ENCODE measurements around the gene COPS2. TPM values are rescaled to one million over a fixed set of nuclear protein-coding genes. Genes with fewer than 3 reads are reported as not detected.

COPS2 gene
- total RNA-seq, 1 donor from 2014 or later, result 32.9 TPM

DNA sequence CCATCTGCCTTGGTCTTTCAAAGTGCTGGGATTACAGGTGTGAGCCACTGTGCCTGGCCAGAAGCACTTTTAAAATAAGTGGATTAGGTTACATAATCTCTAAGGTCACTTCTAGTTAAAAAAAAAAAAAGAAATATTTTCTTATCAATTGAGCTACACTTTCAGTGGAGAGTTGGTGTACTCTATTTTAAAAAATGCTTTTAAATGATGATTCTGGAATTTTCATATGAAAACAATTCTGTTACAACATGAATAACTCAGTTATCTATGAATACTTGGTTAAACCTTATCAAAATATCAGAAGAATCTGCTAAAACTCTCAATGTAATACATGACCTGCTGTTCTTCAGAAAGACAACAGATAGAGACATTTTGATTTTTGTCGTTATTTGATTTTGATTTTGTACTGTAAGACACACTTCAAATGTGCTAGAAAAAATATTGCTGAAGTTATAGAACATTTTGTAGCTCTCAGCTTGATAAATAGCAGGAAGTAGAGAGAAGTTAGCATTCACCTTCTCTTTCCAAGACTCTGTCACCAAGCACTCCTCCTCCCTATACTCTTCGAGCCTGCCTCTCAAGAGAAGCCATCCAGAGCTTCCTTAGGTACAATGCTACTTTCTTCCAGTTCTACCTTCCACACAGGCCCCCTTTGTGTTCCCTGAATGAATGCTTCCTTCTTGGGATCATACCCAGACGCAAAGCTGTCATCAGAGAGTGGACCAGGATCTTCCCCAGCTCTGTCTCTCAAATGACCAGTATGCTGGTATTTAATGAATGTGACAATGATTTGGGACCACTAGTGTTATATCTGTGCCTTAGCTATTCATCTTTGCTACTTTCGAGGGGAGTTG lies 61.9 kb downstream of the COPS2 start:
- no peaks in the 10 kb centered on the region for H3K27me3 ChIP-seq (ENCODE audit: control insufficient read depth, insufficient read depth, low read length)
- DNase-seq (ENCODE audit: low read depth), result no peak
- TF ChIP-seq, protein P1, sequence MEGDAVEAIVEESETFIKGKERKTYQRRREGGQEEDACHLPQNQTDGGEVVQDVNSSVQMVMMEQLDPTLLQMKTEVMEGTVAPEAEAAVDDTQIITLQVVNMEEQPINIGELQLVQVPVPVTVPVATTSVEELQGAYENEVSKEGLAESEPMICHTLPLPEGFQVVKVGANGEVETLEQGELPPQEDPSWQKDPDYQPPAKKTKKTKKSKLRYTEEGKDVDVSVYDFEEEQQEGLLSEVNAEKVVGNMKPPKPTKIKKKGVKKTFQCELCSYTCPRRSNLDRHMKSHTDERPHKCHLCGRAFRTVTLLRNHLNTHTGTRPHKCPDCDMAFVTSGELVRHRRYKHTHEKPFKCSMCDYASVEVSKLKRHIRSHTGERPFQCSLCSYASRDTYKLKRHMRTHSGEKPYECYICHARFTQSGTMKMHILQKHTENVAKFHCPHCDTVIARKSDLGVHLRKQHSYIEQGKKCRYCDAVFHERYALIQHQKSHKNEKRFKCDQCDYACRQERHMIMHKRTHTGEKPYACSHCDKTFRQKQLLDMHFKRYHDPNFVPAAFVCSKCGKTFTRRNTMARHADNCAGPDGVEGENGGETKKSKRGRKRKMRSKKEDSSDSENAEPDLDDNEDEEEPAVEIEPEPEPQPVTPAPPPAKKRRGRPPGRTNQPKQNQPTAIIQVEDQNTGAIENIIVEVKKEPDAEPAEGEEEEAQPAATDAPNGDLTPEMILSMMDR (IDR thresholded peaks at IDR 0.05; ENCODE audit: insufficient read depth, low read length, severe bottlenecking), result no peak
- no peaks in the 10 kb centered on the region for H3K36me3 ChIP-seq (ENCODE audit: control insufficient read depth, insufficient read depth, low read length)
- FAIRE-seq, result no peak
- no peak overlapping the region for H3K4me3 ChIP-seq (ENCODE audit: low read depth, low read length)

DNA sequence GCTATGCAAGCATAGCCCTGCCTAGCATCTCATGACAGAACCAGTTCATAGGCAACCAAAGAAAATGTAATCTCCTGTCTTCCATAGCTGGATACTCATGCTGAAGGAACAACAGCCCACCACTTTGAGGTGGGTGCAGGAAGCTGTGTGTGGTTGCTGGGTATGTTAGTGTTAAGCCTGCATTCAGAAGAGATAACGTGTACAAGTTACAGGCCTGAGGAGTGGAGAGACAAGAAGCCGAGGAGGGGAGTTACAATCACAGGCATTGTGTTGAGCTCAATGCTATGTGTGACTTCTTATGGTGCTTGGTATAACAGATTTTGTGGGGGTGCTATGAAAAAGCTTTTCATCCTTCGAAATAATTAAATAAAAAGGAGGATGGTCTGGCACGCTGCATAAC lies 66.4 kb downstream of the COPS2 start:
- TF ChIP-seq, protein P1 (IDR thresholded peaks at IDR 0.05; ENCODE audit: insufficient read depth, low read length, severe bottlenecking), result no peak
- FAIRE-seq (no peak), DNase-seq (ENCODE audit: low read depth) (no peak)
- no peaks in the 10 kb centered on the region for H3K36me3 ChIP-seq (ENCODE audit: control insufficient read depth, insufficient read depth, low read length)
- H3K4me3 ChIP-seq (ENCODE audit: low read depth, low read length), result no peak overlapping the region
- no peaks in the 10 kb centered on the region for H3K27me3 ChIP-seq (ENCODE audit: control insufficient read depth, insufficient read depth, low read length)

DNA sequence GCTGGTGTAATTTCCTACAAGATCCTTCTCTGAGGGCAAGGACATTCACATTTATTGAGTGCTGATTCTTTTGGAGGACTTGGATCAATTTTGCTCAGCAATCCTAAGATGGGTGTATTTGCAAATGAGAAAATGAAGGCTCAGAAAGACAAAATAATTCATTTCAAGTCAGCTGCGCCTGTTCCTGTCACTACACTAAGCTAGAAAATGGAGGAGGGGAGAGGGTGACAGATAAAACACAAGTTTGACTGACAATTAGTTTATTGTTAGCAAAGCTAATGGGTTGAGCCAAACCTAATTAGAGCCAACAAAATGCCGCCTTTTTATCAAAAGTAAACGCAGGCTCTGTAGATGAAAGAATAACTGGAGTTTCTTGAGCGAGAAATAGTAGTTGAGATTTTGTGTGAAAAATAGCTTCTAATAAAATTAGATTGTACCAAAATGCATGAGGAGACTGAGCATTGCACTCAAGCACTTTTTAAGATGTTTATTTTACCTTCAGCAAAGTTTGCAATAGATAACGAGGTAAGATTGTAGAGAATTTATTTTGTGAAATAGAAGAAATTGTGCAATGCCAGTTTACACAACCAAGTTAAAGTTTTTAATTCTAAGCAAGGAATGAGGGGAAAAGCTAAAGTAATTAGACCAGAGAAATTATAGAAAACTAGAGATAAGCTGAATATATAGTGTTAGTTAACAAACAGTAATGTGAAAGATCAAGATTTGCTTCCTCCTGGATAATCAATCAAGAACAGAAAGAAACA lies 69.5 kb downstream of the COPS2 start:
- Histone ChIP-seq H3K36me3 (ENCODE audit: control insufficient read depth, insufficient read depth, low read length) (no peaks in the 10 kb centered on the region), H3K4me3 (ENCODE audit: low read depth, low read length) (no peak overlapping the region), H3K27me3 (ENCODE audit: control insufficient read depth, insufficient read depth, low read length) (no peaks in the 10 kb centered on the region)
- DNase-seq (ENCODE audit: low read depth), result no peak
- FAIRE-seq, result no peak
- TF ChIP-seq, protein P1 (IDR thresholded peaks at IDR 0.05; ENCODE audit: insufficient read depth, low read length, severe bottlenecking), result no peak

DNA sequence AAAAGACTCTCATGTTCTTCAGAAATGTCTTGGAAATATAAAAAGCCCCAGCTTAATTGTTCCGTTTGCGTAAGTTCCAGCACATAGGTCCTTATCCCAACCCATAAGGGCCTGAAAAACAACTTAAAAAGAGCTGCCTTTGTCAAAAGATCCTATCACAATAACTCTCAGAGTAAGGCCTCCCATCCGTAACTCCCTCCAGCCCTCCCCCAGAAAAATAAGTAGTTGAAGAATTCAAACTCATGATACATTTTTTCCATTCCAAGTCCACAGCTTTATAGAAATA lies 71.2 kb downstream of the COPS2 start:
- H3K4me3 ChIP-seq (ENCODE audit: low read depth, low read length), result no peak overlapping the region
- H3K27me3 ChIP-seq (ENCODE audit: control insufficient read depth, insufficient read depth, low read length), result no peaks in the 10 kb centered on the region
- H3K36me3 ChIP-seq (ENCODE audit: control insufficient read depth, insufficient read depth, low read length), result no peaks in the 10 kb centered on the region
- FAIRE-seq (no peak), DNase-seq (ENCODE audit: low read depth) (no peak)
- TF ChIP-seq, protein P1 (IDR thresholded peaks at IDR 0.05; ENCODE audit: insufficient read depth, low read length, severe bottlenecking), result no peak

DNA sequence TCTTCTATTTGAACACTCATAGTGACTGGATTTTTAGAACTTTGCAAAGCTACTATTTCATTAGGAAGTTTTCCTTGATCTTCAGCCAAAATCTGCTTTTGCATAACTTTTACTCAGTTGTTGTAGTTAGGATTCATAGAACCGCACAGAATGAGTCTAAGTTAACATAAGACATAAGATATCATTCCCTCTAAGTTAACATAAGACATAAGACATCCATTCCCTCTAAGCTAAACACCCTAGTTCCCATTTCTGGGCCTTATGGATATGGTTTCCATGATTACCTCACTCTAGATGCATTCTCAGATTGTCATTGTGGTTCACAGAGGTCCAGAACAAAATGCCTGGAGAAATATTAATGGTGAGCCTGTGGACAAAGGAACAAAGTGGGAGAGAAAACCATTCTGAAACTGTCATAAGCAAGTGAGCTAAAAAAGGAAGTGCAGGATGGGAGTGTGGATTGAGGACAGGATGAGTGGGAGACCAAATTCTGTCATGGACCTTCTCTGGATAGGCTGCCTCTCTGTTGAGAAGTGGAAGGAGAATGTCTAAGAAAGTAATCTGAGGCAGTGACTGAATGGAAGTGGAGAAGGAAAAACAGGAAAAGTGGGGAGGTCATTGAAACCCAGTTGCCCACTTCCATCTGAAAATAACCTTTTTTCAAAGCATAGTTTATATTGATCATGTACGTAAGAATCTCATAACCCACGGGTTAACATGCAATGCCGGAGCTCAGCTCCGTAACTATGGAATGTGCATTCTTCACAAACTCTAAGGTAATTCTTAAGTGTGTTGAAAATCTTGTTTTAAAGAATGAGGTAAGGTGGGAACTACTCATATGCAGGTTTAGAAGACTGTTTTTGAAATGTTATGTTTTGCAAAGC lies 71.8 kb downstream of the COPS2 start:
- H3K36me3 ChIP-seq (ENCODE audit: control insufficient read depth, insufficient read depth, low read length), result no peaks in the 10 kb centered on the region
- TF ChIP-seq, protein P1 (IDR thresholded peaks at IDR 0.05; ENCODE audit: insufficient read depth, low read length, severe bottlenecking), result no peak
- FAIRE-seq, result peak; percentile 81
- H3K4me3 ChIP-seq (ENCODE audit: low read depth, low read length), result no peak overlapping the region
- no peaks in the 10 kb centered on the region for H3K27me3 ChIP-seq (ENCODE audit: control insufficient read depth, insufficient read depth, low read length)
- DNase-seq (ENCODE audit: low read depth), result no peak

Data from bronchial epithelial cell (primary cell).